ENCODE data around the gene RASSF6.

Gene RASSF6

GRCh38 chr4:73527196-73527595 lies 93.0 kb downstream of the RASSF6 start:
- Histone ChIP-seq H3K4me2 (no peak overlapping the region), H3K9ac (no peak overlapping the region), H3K27me3 (no peaks in the 10 kb centered on the region; a peak in 1 of 22 replicates), H4K20me1 (no peaks in the 10 kb centered on the region), H3K4me3 (no peak overlapping the region), H3K4me1 (no peaks in the 10 kb centered on the region), H3K27ac (no peak overlapping the region), H3K36me3 (no peaks in the 10 kb centered on the region), H3K9me3 (replicated peaks in 1 of 11) (no peaks in the 10 kb centered on the region)
- no peak for TF ChIP-seq Cebpa-rat (IDR thresholded peaks at IDR 0.05)

- Histone ChIP-seq H3K9ac (no peak overlapping the region), H3K36me3 (no peaks in the 10 kb centered on the region)
- no peak for TF ChIP-seq Cebpa-rat (IDR thresholded peaks at IDR 0.05)
These were observed 94.6 kb downstream of the RASSF6 start for GRCh38 chr4:73525611-73526010.

GRCh38 chr4:73523126-73523525 lies 97.1 kb downstream of the RASSF6 start:
- peaks cover 7 to 17% (median 14%) of the 10 kb centered on the region in 10 experiments; a peak in 19 of 20 replicates for H3K4me1 ChIP-seq
- no peak overlapping the region for H3K9ac ChIP-seq
- no peak overlapping the region for H3K4me2 ChIP-seq
- H3K27me3 ChIP-seq: no peaks in the 10 kb centered on the region; a peak in 1 of 22 replicates
- no peak overlapping the region for H3K4me3 ChIP-seq
- peaks cover 0 to 9% (median 4%) of the 10 kb centered on the region in 11 experiments; a peak in 7 of 22 replicates for H3K9me3 ChIP-seq (replicated peaks in 1 of 11)
- H3K36me3 ChIP-seq: no peaks in the 10 kb centered on the region
- no peaks in the 10 kb centered on the region for H4K20me1 ChIP-seq
- H3K27ac ChIP-seq: no peak overlapping the region
- TF ChIP-seq Cebpa-rat (IDR thresholded peaks at IDR 0.05): no peak

More at GRCh38 chr4:73525611-73526010, 94.6 kb downstream of the RASSF6 start:
- Histone ChIP-seq H3K9me3 (replicated peaks in 1 of 11) (no peaks in the 10 kb centered on the region), H4K20me1 (no peaks in the 10 kb centered on the region), H3K27ac (no peak overlapping the region), H3K4me3 (no peak overlapping the region), H3K27me3 (no peaks in the 10 kb centered on the region; a peak in 1 of 22 replicates), H3K4me2 (no peak overlapping the region), H3K4me1 (peaks cover 5 to 13% (median 10%) of the 10 kb centered on the region in 10 experiments; a peak in 19 of 20 replicates)
